Coronary artery (tissue), 2 donors: ENCODE measurements around the gene USP53.

Experiments used
- DNase-seq: peaks from one replicate; pipeline ENCODE4 v3.0.0-alpha.2; 2017; ENCODE audit warnings: low spot score
- H3K27ac ChIP-seq, 2 donors: fragments of 200-600 bp; sonication (generic); one replicate each; pipeline ENCODE4 v1.5.1; 2016 to 2019
- H3K4me3 ChIP-seq: fragments of 200-600 bp; sonication (generic); 2 replicates; pipeline ENCODE4 v1.5.1; 2016; ENCODE audit warnings: mild to moderate bottlenecking, moderate library complexity
- CTCF ChIP-seq: fragments of 200-600 bp; sonication (generic); IDR thresholded peaks from one replicate; pipeline ENCODE4 v1.5.1; 2019; ENCODE audit warnings: antibody characterized with exemption

The USP53 gene

GRCh38 chr4:119300101-119300978 is 87.8 kb downstream of the USP53 start:
- peak; percentile 96 for DNase-seq
- peak overlapping the region; percentile 79 to 92 for H3K27ac ChIP-seq
- H3K4me3 ChIP-seq = peak overlapping the region; percentile 84
- no peak for TF ChIP-seq CTCF

- Histone ChIP-seq H3K4me3 (no peak overlapping the region), H3K27ac (no peak overlapping the region)
- TF ChIP-seq CTCF = no peak
- no peak for DNase-seq
Measured at GRCh38 chr4:119302073-119302832, 89.7 kb downstream of the USP53 start.

- DNase-seq = no peak
- no peak for TF ChIP-seq CTCF
- no peak overlapping the region for H3K4me3 ChIP-seq
- no peak overlapping the region for H3K27ac ChIP-seq
Measured at GRCh38 chr4:119303587-119304305, 91.2 kb downstream of the USP53 start.

- DNase-seq = no peak
- TF ChIP-seq CTCF = no peak
- no peak overlapping the region for H3K4me3 ChIP-seq
Measured at GRCh38 chr4:119304431-119304830, 91.9 kb downstream of the USP53 start.

GRCh38 chr4:119307606-119308005 is 95.1 kb downstream of the USP53 start:
- no peak overlapping the region for H3K27ac ChIP-seq
- DNase-seq = no peak
- no peak for TF ChIP-seq CTCF
- no peak overlapping the region for H3K4me3 ChIP-seq

More at GRCh38 chr4:119304431-119304830, 91.9 kb downstream of the USP53 start:
- H3K27ac ChIP-seq = no peak overlapping the region

- TF ChIP-seq CTCF = no peak
- H3K4me3 ChIP-seq = no peak overlapping the region
- no peak for DNase-seq
- H3K27ac ChIP-seq = no peak overlapping the region
Measured at GRCh38 chr4:119310826-119311225, 98.3 kb downstream of the USP53 start.
